GM18526 (cell line): ENCODE results near the gene FGGY.
A peak's percentile ranks its signal among the peaks of the same experiment; 100 is the strongest.

Source experiments
- POLR2A ChIP-seq: IDR thresholded peaks from 3 replicates; pipeline ENCODE4 v1.6.1; 2011; ENCODE audit not compliant: insufficient read length; ENCODE audit errors: extremely low read depth

The FGGY gene, protein sequence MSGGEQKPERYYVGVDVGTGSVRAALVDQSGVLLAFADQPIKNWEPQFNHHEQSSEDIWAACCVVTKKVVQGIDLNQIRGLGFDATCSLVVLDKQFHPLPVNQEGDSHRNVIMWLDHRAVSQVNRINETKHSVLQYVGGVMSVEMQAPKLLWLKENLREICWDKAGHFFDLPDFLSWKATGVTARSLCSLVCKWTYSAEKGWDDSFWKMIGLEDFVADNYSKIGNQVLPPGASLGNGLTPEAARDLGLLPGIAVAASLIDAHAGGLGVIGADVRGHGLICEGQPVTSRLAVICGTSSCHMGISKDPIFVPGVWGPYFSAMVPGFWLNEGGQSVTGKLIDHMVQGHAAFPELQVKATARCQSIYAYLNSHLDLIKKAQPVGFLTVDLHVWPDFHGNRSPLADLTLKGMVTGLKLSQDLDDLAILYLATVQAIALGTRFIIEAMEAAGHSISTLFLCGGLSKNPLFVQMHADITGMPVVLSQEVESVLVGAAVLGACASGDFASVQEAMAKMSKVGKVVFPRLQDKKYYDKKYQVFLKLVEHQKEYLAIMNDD

DNA sequence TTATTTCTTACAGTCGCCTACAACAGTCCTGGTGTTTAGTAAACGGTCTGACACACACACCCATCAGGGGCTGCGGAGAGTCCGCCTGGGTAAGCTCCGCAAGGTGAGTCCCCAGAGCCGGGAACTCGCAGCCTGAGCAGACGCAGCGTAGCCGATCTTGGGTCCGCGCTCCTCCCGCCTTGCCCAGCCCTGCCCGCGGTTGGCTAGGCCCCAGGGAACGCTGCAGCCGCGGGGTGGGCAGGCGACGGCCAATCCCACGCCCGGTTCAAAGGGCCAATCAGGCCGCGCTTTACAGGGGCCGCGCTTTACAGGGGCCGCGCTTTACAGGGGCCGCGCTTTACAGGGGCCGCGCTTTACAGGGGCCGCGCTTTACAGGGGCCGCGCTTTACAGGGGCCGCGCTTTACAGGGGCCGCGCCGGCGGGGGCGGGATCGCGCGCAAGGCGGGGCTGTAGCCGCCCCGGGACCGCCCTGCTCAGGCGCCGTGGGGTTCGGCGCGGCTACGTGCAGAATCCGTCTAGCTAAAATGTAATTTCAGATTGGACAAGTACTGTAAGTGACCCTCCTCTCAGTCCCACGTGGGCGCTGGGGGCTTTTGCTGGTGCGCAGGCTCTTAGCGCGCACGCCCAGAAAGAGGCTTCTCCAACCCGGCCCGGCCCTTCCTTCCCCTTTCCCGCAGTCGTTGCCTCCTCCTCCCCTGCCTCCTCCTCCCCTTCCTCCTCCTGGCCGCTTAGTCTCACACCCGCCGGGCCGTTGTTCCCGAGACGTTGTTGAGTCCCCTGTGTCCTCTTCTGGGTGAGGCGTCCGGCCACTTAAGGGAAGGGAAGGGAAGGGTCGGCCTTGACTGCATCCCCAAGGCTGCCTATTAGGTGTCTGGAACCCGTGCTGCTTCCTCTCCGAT lies at the start of gene FGGY:
Gene FGGY (plus strand): TSS at position 737 of the 899 bp plus-strand sequence. CDS start 24,456 bp downstream, outside the sequence.
- peak; percentile 78 for TF ChIP-seq POLR2A

GRCh38 chr1:59248758-59249157 lies 48.1 kb upstream of the FGGY start:
- no peak for TF ChIP-seq POLR2A

DNA sequence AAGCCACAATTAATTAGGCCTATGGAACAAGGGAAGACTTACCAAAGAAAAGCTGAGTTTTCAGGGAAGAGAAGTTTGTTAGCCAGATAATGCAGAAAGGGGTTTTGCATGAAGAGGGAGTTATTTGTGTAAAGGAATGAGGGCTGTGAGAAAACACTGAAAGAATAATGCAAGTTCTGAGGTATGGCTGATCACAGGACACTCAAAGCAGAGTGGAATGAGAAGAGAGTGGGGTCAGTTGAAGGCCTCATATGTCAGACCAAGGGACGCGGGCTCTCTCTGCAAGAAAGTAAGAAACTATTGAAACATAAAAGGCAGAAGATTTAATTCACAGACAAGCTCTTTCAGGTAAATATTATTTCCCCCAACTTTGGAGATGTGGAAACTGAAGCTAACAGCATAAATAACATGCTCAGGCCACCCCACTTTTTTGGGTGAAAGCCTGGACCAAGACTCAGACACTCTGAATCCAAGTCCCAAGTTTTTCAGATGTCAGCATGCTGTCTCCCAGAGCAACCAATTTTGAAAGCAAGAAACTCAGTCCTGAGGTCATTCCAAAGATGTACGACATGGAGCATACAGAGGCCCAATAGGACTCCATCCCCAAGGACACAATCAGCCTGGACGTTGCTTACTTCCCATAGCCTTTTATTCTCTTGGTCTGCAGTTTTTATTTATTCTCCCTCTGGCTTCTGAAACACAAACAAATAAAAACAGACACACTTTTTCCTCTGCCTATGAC lies 47.3 kb upstream of the FGGY start:
- no peak for TF ChIP-seq POLR2A

GRCh38 chr1:59258412-59259032 lies 38.4 kb upstream of the FGGY start:
- TF ChIP-seq POLR2A, result no peak

DNA sequence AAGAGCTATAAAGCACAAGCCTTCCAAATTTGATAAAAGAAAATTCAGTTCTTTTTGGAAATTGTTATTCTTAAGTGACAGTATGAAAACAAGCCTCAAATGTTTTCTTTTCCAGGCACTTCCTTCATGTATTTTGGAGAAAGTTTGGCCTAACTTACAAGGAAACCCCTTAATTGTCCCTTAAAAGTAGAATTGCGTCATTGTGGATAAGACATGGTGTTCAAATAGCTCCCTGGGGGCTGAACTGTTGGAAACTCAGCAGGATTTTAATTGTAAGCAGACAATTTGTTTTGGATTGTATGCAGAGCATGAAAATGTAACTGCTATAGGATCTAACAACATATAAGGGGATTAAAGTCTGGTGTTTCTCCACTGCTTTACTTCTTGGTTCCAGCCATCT lies 35.4 kb upstream of the FGGY start:
- no peak for TF ChIP-seq POLR2A

DNA sequence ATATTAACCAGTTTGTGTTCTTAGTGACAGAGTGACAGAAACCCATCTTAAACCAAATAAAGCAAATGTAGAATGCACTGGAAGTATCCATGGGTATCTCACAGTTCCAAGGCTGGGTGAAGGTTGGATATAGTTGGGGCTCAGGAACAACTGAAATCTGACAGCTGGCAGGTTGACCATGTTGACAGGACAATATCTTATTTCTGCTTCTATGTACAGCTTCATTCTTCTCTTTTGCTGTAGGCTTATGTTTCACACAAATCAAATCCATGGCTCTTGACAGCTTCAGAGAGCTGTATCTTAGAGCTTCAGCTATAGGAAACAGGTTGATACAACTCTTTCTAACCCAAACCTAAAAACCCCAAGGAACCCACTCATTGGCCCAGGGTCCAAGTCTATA lies 34.3 kb upstream of the FGGY start:
- no peak for TF ChIP-seq POLR2A

DNA sequence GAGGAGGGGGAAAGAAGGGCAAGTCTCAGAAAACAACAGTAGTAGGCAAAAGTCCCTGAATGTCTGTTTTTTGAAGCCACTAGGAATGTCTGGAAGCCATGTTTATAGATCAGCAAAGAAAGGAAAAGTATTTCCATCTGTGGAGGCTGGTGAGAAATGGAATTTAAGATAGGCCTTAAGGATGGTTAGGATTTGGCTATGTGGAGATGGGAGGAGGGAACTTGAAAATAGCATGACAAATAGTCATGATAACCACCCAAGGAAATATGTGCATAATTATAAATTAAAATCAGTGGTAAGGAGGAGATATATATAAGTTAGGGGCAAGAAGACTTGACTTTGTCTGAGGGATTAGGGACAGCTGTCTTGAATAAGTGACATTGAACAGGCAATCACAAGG lies 33.8 kb upstream of the FGGY start:
- no peak for TF ChIP-seq POLR2A

GRCh38 chr1:59265622-59266021 lies 31.3 kb upstream of the FGGY start:
- TF ChIP-seq POLR2A, result no peak

DNA sequence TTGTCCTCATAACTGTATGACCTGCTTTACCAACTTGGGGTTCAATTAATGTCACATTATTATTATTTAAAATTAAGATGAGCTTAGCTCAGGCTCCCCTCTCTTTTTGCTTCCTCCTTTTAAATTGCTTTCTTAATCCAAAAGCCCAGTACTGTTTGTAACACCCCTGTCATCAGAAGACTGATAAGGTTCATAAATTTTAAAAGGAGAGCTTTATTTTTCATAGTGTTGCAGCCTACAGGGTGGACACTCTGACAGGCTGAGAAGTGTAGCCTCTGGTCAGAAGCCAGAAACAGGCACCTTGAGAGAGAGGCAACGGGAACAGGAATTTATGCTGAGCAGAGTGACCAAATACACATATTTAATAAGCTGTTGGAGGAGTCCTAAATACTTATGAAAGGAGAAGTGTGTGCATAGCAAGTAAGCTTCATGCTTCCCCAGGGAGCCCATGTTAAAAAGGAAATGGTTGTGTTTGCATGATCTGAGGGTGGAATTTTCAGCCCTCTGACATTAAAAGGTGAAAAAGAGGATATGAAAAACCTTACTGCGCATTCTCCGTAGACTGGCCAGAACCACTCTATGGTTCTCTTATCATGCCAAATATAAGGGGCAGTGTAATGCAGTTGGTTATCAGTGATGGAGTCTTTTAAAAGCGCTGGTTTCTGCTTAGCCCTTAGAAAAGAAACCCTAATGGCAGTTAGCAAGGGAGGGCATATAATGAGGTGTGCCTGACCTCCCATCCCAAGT lies 30.5 kb upstream of the FGGY start:
- no peak for TF ChIP-seq POLR2A

- no peak for TF ChIP-seq POLR2A
Measured at GRCh38 chr1:59266927-59267293, 30.0 kb upstream of the FGGY start.

- TF ChIP-seq POLR2A, result no peak
Measured at GRCh38 chr1:59268406-59268805, 28.5 kb upstream of the FGGY start.

- no peak for TF ChIP-seq POLR2A
Measured at GRCh38 chr1:59271561-59272260, 25.2 kb upstream of the FGGY start.

- no peak for TF ChIP-seq POLR2A
Measured at GRCh38 chr1:59272507-59272906, 24.4 kb upstream of the FGGY start.
